Naive thymus-derived CD4-positive, alpha-beta T cell (primary cell): Measurements from ENCODE around the gene STK32C. TPM values are rescaled to one million over a fixed set of nuclear protein-coding genes. Genes with fewer than 3 reads are reported as not detected.

Experiments
- ATAC-seq: fragments of 150-1000 bp; cut with Tn5 transposase; 2 replicates; pipeline ENCODE4 v1.10.0; 2021; ENCODE audit warnings: mild to moderate bottlenecking, moderate library complexity
- CTCF ChIA-PET: fragments of 350-600 bp; sonication (Branson Sonifier 250); formaldehyde crosslinking; loops from one replicate; lab custom pipeline; 2021; ENCODE audit warnings: antibody characterized with exemption; lab: Charles Lee
- POLR2A ChIA-PET: fragments of 350-600 bp; sonication (Branson Sonifier 250); formaldehyde crosslinking; loops from one replicate; lab custom pipeline; 2021; ENCODE audit warnings: antibody characterized with exemption, inconsistent platforms; lab: Charles Lee
- DNase-seq, 9 donors: peaks; one replicate each; pipeline versions ENCODE4 v3.0.0 to v3.0.0-alpha.2; 2020 to 2022; ENCODE audit warnings: mixed read lengths in 1 of 9
- H3K27ac ChIP-seq: one replicate; pipeline ENCODE4 v1.7.0; 2013; ENCODE audit warnings: mild to moderate bottlenecking, low read depth, low read length, moderate library complexity
- H3K27me3 ChIP-seq, 2 donors: one replicate each; pipeline ENCODE4 v1.7.0; 2013; ENCODE audit warnings: low read length in 2 of 2, mild to moderate bottlenecking in 2 of 2, moderate library complexity in 2 of 2; ENCODE audit not compliant: control insufficient read depth in 2 of 2, insufficient read depth in 2 of 2
- H3K36me3 ChIP-seq, 3 experiments: 1 replicate in 2 of 3; 2 replicates in 1 of 3; pipeline ENCODE4 v1.7.0; 2013; ENCODE audit warnings: low read length in 3 of 3, mild to moderate bottlenecking in 3 of 3, moderate library complexity in 1 of 3; ENCODE audit not compliant: insufficient read depth in 3 of 3, control insufficient read depth in 2 of 3
- H3K4me1 ChIP-seq, 2 donors: one replicate each; pipeline ENCODE4 v1.7.0; 2013; ENCODE audit warnings: low read length in 2 of 2, mild to moderate bottlenecking in 2 of 2, moderate library complexity in 1 of 2; ENCODE audit not compliant: control insufficient read depth in 2 of 2, insufficient read depth in 2 of 2
- H3K4me3 ChIP-seq: 2 replicates; pipeline ENCODE4 v1.7.0; 2013; ENCODE audit warnings: mild to moderate bottlenecking, low read length
- H3K9me3 ChIP-seq, 3 experiments: 1 replicate in 2 of 3; 2 replicates in 1 of 3; pipeline ENCODE4 v1.7.0; 2013; ENCODE audit warnings: low read length in 3 of 3; ENCODE audit not compliant: control insufficient read depth in 2 of 3
- H3K27ac Mint-ChIP-seq, 9 donors: one replicate each; pipeline ENCODE4 v1.8.0; 2020 to 2022; ENCODE audit warnings: mixed read lengths in 9 of 9, mild to moderate bottlenecking in 8 of 9, moderate library complexity in 5 of 9, inconsistent platforms in 2 of 9
- H3K27me3 Mint-ChIP-seq, 5 donors: one replicate each; pipeline ENCODE4 v1.8.0; 2021 to 2022; ENCODE audit warnings: mixed read lengths in 5 of 5, mild to moderate bottlenecking in 1 of 5
- H3K36me3 Mint-ChIP-seq, 5 donors: one replicate each; pipeline ENCODE4 v1.8.0; 2020 to 2022; ENCODE audit warnings: mixed read lengths in 5 of 5, mild to moderate bottlenecking in 3 of 5, inconsistent platforms in 1 of 5
- H3K4me1 Mint-ChIP-seq, 7 donors: one replicate each; pipeline ENCODE4 v1.8.0; 2020 to 2022; ENCODE audit warnings: mixed read lengths in 7 of 7, mild to moderate bottlenecking in 3 of 7, inconsistent platforms in 1 of 7
- H3K4me3 Mint-ChIP-seq, 10 donors: one replicate each; pipeline ENCODE4 v1.8.0; 2020 to 2022; ENCODE audit warnings: mild to moderate bottlenecking in 10 of 10, mixed read lengths in 10 of 10, moderate library complexity in 6 of 10, inconsistent platforms in 2 of 10
- H3K9me3 Mint-ChIP-seq, 11 donors: one replicate each; pipeline ENCODE4 v1.8.0; 2020 to 2022; ENCODE audit warnings: mixed read lengths in 11 of 11, mild to moderate bottlenecking in 4 of 11, inconsistent platforms in 1 of 11, moderate library complexity in 1 of 11
- intact Hi-C, 2 donors: fragments of 100-400 bp; cut with micrococcal nuclease; formaldehyde crosslinking; loops; one replicate each; pipeline ENCODE4 v1.15.1; 2023
- polyA plus RNA-seq, 2 donors: library from polyadenylated mRNA; unstranded; fragments of 300-500 nt; fragmentation: Illumina TruSeq; gene quantifications; one replicate each; pipeline ENCODE4 v1.2.3, GENCODE V29; 2021
- total RNA-seq, 6 experiments: library from RNA in 5 of 6; stranded (reverse) in 5 of 6; gene quantifications; 1 replicate in 5 of 6; 2 replicates in 1 of 6; pipeline ENCODE4 v1.2.3 and lab custom pipeline; 2021 to 2026

STK32C gene
- total and polyA plus RNA-seq, 7 experiments from 2014 or later = 4.6 to 19.4 (median 11.8) TPM

DNA sequence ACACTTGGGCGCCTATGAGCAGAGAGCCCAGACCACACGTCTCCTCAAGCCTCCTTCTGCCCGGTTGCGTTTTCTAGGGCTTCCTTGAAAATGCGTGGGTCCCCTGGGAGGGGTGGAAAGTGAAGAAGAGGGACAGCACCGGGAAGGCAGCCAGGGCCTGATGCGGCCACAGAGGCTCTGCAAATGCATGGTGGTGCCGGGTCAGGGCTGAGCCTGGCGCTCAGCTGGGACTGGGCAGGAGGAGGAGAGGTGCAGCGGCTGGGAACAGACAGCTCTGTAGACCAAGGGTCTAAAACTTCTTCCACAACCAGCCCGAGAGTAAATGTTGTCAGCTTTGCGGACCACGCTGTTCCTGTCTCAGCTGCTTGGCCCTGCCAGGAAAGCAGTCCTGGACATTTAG lies 119.4 kb downstream of the STK32C start:
- Mint-ChIP-seq H3K4me3 (peak overlapping the region; percentile 23 to 84 (median 57)), H3K27ac (no peak overlapping the region), H3K4me1 (peaks cover 3 to 28% (median 17%) of the 10 kb centered on the region in 7 donors), H3K36me3 (peaks cover 0 to 18% (median 3%) of the 10 kb centered on the region in 5 donors), H3K27me3 (peaks cover 0 to 34% (median 31%) of the 10 kb centered on the region in 5 donors), H3K9me3 (peaks cover 0 to 2% (median 0%) of the 10 kb centered on the region in 11 donors)
- CTCF ChIA-PET = no interaction called here
- Histone ChIP-seq H3K27ac (no peak overlapping the region), H3K4me3 (no peak overlapping the region), H3K4me1 (peaks cover 0 to 7% of the 10 kb centered on the region in 2 donors), H3K9me3 (no peaks in the 10 kb centered on the region), H3K27me3 (peaks cover 0 to 10% of the 10 kb centered on the region in 2 donors), H3K36me3 (peaks cover 0 to 7% (median 0%) of the 10 kb centered on the region in 3 experiments)
- DNase-seq (no peak), ATAC-seq (no peak)
- POLR2A ChIA-PET = no interaction called here
- intact Hi-C loops = loop anchor here in 1 of 2 donors (10.0 kb wide), 1 partner anchor 346 kb away; the partner anchor contains the start of gene INPP5A

DNA sequence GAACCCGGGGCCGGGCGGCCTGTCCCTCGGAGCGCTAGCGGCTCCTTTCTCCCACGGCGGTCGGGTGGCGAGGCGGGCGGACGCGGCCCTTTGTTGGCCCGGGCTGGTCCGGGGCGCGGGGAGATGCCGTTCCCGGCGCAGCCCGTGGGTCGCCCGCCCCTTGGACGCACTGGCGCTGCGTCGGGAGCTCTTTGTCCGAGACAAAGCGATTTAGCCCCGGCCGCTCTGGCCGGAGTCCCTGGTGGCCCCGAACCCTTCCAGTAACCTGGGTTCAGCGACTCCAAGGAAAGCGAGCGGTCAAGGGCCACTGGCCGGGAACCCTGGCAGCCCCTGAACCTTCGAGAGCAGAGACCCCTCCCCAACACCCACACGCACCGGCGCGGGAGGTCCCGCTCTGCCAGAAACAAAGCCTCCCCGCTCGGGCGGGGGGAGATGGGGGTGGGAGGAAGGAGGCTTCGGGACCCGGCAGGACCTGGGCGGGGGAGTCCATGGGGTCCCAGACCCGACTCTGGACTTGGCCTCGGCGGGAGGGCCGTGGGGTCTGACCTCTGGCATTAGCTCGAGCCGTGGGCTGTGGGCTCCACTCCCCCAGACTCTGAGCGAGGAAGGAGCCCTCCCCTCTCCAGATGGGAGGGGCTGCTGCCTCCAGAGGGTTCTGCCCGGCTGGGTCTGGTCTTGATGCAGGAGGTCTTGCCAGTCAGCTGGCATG lies 120.2 kb downstream of the STK32C start:
- Mint-ChIP-seq H3K36me3 (peaks cover 0 to 15% (median 0%) of the 10 kb centered on the region in 5 donors), H3K4me1 (peaks cover 3 to 28% (median 17%) of the 10 kb centered on the region in 7 donors), H3K9me3 (peaks cover 0 to 2% (median 0%) of the 10 kb centered on the region in 11 donors), H3K27me3 (peaks cover 0 to 38% (median 31%) of the 10 kb centered on the region in 5 donors), H3K27ac (no peak overlapping the region), H3K4me3 (peak overlapping the region in 7 of 10 donors; percentile 51 to 84 (median 58))
- peak in 1 of 9 donors; percentile 35 for DNase-seq
- H3K36me3 ChIP-seq = peaks cover 0 to 5% (median 0%) of the 10 kb centered on the region in 3 experiments
- ChIA-PET CTCF (interaction anchor here (0.9 kb wide), 1 partner anchor 45 kb away, joined by 3 read pairs; no protein-coding TSS in a partner anchor), POLR2A (no interaction called here)
- no peak overlapping the region for H3K4me3 ChIP-seq
- H3K9me3 ChIP-seq = no peaks in the 10 kb centered on the region
- intact Hi-C loops = loop anchor here in 1 of 2 donors (10.0 kb wide), 1 partner anchor 347 kb away; the partner anchor contains the start of gene INPP5A
- peaks cover 0 to 10% of the 10 kb centered on the region in 2 donors for H3K27me3 ChIP-seq
- no peak overlapping the region for H3K27ac ChIP-seq
- no peak for ATAC-seq
- H3K4me1 ChIP-seq = peaks cover 0 to 7% of the 10 kb centered on the region in 2 donors

DNA sequence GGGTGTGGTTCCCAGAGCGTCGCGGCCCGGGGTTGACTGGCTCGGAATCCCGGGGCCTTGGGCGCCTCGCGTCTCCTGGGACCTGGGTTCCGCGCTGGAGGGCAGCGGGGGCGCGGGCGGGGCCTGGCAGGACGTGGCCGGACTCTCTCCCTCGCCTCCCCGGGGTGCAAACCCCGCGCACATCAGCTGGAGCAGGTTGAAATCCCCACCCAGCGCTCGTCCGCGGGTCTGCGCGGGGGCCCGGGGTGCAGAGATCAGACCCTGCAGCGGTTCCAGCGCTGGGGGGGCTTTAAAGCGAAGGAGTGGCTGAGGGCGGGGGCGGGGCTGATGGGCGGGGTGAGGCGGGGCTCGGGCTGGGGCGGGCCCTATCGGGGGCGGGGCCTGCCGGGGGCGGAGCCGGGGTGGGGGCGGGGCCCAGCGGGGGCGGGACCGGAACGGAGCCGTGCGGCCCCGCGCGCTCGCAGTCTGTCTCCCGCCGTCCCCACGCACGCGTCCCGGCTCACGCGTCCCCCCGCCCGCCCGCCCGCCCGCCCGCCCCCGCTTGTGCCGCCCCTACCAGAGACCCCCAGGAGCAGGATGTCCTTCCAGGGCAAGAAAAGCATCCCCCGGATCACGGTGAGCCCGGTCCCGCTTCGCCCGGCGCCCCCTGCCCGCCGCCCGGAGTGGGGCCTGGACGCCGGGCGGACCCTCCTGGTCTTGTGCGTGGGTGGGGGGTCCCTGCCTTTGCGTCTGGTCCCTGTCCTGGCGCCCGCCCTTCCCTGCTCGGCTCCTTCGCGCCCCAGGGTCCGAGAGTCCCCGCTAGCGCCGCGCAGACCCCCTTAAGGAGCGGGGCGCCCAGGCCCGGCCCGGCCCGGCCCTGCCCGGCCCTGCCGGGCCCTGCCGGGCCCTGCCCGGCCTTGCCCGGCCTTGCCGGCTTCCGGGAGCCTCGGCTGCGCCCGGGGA lies 121.0 kb downstream of the STK32C start, which contains the start of gene DPYSL4:
TSS of gene DPYSL4 (plus strand) at position 461 of the 942 bp plus-strand sequence. CDS start at position 577, 116 bp downstream.
- H3K9me3 Mint-ChIP-seq = peaks cover 0 to 2% (median 0%) of the 10 kb centered on the region in 11 donors
- DNase-seq = peak in 4 of 9 donors; percentile 39 to 62 (median 54)
- H3K36me3 Mint-ChIP-seq = peaks cover 0 to 15% (median 0%) of the 10 kb centered on the region in 5 donors
- peaks cover 0 to 38% (median 31%) of the 10 kb centered on the region in 5 donors for H3K27me3 Mint-ChIP-seq
- Histone ChIP-seq H3K4me3 (peak within 1 kb of the TSS; percentile 27), H3K36me3 (no peaks in the 10 kb centered on the region), H3K4me1 (peaks cover 0 to 7% of the 10 kb centered on the region in 2 donors), H3K27me3 (peaks cover 0 to 10% of the 10 kb centered on the region in 2 donors), H3K27ac (peak within 1 kb of the TSS; percentile 55), H3K9me3 (no peaks in the 10 kb centered on the region)
- intact Hi-C loops = loop anchor here (1.0 to 10.0 kb wide), 5 partner anchors 27 to 351 kb away; partner anchors contain the start of genes INPP5A (in 2 of the 2) and LRRC27 (in 1 of the 2)
- H3K4me1 Mint-ChIP-seq = peaks cover 3 to 28% (median 17%) of the 10 kb centered on the region in 7 donors
- ATAC-seq = peak; percentile 78
- ChIA-PET POLR2A (no interaction called here), CTCF (interaction anchor here (0.9 kb wide), 1 partner anchor 44 kb away, joined by 3 read pairs; no protein-coding TSS in a partner anchor)
- peak within 1 kb of the TSS in 4 of 9 donors; percentile 29 to 83 (median 54) for H3K27ac Mint-ChIP-seq
- peak within 1 kb of the TSS in 9 of 10 donors; percentile 57 to 84 (median 70) for H3K4me3 Mint-ChIP-seq

DNA sequence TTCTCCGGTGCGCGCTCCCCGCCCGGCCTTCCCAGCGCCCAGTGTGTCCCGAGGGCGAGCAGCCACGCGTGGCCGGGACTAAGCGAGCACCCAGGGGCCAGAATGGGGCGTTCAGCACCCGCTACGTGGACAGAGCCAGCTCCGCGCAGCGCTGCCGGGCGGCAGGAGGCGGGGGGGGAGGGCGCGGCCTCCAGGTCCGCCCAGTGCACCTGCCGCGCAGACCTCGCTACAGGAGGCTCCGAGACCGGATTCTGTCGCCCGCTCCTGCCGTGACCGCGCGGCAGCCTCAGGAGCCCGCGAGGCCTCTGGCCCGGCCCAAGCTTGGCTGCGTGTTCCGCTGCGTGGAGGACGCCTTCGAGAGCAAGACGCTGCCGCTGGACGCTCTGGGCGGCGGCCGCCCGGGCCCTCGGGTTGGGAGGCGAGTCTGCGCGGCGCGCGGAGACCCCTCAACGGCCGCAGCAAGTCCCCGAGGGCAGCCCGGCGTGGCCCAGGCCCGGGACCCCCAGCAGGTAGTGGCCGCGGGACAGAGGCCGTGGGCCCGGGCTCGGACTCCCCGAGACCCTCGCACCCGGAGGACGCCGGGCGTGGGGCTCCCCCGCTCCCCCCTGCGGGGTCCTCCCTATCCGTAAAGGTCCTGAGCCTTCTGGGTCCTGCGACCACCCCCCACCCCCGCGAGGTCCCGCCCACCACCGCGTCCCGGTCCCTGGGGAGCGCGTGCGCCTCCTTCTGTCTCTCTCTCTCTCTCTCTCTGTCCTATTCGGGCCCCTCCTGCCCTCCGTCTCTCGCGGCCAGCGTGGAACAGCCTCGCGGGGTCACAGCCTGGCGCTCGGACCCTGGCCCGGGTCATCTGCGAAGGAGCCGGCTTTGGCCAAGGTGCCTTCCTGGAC lies 121.9 kb downstream of the STK32C start:
- H3K4me1 Mint-ChIP-seq = peaks cover 3 to 28% (median 17%) of the 10 kb centered on the region in 7 donors
- peak overlapping the region; percentile 16 to 84 (median 63) for H3K4me3 Mint-ChIP-seq
- H3K27ac Mint-ChIP-seq = peak overlapping the region in 3 of 9 donors; percentile 29 to 47 (median 41)
- H3K27me3 Mint-ChIP-seq = peaks cover 0 to 38% (median 31%) of the 10 kb centered on the region in 5 donors
- Histone ChIP-seq H3K9me3 (no peaks in the 10 kb centered on the region), H3K4me3 (peak overlapping the region; percentile 27), H3K4me1 (peaks cover 0 to 7% of the 10 kb centered on the region in 2 donors), H3K27ac (peak overlapping the region; percentile 55), H3K27me3 (peaks cover 0 to 10% of the 10 kb centered on the region in 2 donors), H3K36me3 (no peaks in the 10 kb centered on the region)
- DNase-seq = peak; percentile 53 to 79 (median 66)
- POLR2A ChIA-PET = interaction anchor here (1.7 kb wide), 1 partner anchor 24 kb away, joined by 5 read pairs; no protein-coding TSS in a partner anchor
- intact Hi-C loops = loop anchor here (1.0 to 10.0 kb wide), 7 partner anchors 24 to 351 kb away; partner anchors contain the start of genes INPP5A (in 2 of the 2) and LRRC27 (in 2 of the 2)
- CTCF ChIA-PET = no interaction called here
- peak; percentile 92 for ATAC-seq
- H3K36me3 Mint-ChIP-seq = peaks cover 0 to 13% (median 0%) of the 10 kb centered on the region in 5 donors
- peaks cover 0 to 2% (median 0%) of the 10 kb centered on the region in 11 donors for H3K9me3 Mint-ChIP-seq

GRCh38 chr10:132184816-132185593 lies 122.7 kb downstream of the STK32C start:
- no peak for DNase-seq
- Mint-ChIP-seq H3K27ac (peak overlapping the region in 4 of 9 donors; percentile 15 to 46 (median 40)), H3K4me3 (peak overlapping the region; percentile 32 to 84 (median 56)), H3K4me1 (peaks cover 3 to 28% (median 17%) of the 10 kb centered on the region in 7 donors), H3K27me3 (peaks cover 0 to 38% (median 31%) of the 10 kb centered on the region in 5 donors), H3K9me3 (peaks cover 0 to 2% (median 0%) of the 10 kb centered on the region in 11 donors), H3K36me3 (peaks cover 0 to 7% (median 0%) of the 10 kb centered on the region in 5 donors)
- CTCF ChIA-PET = no interaction called here
- H3K36me3 ChIP-seq = no peaks in the 10 kb centered on the region
- no peaks in the 10 kb centered on the region for H3K9me3 ChIP-seq
- ATAC-seq = no peak
- intact Hi-C loops = loop anchor here (1.0 to 10.0 kb wide), 4 partner anchors 23 to 350 kb away; partner anchors contain the start of genes INPP5A (in 1 of the 2) and LRRC27 (in 1 of the 2)
- peaks cover 0 to 10% of the 10 kb centered on the region in 2 donors for H3K27me3 ChIP-seq
- no peak overlapping the region for H3K27ac ChIP-seq
- peaks cover 0 to 8% of the 10 kb centered on the region in 2 donors for H3K4me1 ChIP-seq
- POLR2A ChIA-PET = interaction anchor here (1.7 kb wide), 1 partner anchor 23 kb away, joined by 5 read pairs; no protein-coding TSS in a partner anchor
- H3K4me3 ChIP-seq = no peak overlapping the region
